GM21423 (cell line): Measurements from ENCODE around the gene HIC1.

Experiments
- ATAC-seq: cut with Tn5 transposase; IDR thresholded peaks from one replicate; pipeline ENCODE4 v1.9.1; 2021; ENCODE audit warnings: mild to moderate bottlenecking, moderate library complexity; ENCODE audit not compliant: unreplicated experiment

HIC1 gene

DNA sequence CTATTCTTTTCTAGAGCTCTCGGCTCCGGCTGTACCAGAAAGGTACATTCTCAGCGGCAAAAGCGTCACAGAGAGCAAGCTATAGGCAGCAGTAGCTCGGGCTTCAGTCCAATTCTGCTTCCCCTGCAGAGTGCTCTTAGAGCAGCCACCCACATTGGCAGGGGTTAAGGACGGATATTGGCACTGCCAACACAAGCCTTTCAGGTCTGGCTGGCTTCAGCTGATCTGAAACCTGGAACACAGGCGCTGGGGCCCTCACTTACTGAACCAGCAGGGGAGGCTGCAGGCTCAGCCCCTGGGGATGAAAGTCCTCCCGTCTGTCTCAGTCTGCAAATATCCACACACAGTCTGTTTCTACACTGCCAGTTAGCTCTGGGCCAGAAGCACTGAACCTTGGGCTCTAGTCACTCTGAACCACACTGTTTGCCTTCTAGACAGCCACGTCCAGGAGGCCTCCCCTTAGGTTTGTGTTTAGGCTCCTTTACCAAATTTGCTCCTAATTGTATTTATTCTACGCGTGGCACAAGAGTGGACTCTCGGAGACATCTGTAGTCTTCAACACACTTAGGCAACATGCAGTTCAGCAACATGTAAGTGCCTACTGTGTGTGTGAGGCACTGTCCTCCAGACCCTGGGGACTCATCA lies 40.1 kb downstream of the HIC1 start:
- ATAC-seq, result no peak

DNA sequence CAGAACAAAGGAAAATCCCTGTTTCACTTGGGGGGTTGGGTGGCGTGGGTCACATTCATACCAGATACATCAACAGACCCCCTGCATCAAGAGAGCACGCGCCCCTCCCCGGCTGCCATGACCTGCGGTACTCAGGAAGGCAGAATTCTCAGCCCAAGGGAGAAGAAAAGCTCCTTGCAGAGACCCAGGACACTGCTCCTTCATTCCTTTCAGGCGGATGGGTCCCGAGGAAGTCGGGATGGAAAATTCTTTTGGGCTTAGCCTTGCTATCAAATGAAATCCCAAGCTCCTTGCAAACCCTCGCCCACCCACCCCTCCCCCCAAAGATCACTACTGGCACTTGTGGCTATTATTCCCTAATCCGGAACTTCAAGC lies 40.6 kb downstream of the HIC1 start:
- no peak for ATAC-seq

DNA sequence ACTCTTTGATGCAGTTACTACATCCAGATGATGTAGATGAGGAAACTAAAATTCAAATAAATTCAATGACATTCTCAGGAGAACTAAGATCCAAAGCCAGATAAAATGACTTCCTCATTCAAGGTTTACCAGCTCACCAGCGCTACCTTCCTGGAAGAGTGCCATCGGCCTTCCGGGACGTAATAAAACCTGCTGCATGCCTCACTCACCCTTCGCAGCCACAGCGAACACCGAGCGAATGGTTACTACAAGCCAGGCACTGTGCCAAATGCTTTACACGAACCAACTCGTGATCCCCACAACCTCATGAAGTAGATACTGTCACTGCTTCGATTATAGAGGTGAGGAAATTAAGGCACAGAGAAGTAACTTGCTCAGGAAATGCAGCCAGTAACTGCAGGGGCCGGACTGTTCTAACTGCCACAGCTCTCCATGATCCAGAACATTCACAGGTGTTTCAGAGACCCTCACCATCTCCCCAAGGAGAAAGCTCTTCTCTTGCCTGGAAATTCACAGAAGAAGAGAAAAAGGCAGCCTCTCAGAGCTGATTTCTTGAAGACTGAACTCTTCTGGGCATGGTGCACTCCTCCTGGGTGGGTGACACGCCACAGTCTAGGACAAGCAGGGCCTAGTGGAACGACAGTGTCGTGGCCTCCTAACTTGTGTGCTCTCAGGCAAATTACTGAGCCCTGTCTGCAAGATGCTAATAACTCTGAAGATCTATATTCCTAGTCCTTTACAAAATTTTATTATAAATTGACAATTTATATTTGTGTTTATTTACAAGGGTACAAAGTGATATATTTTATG lies 46.8 kb downstream of the HIC1 start:
- ATAC-seq, result no peak

DNA sequence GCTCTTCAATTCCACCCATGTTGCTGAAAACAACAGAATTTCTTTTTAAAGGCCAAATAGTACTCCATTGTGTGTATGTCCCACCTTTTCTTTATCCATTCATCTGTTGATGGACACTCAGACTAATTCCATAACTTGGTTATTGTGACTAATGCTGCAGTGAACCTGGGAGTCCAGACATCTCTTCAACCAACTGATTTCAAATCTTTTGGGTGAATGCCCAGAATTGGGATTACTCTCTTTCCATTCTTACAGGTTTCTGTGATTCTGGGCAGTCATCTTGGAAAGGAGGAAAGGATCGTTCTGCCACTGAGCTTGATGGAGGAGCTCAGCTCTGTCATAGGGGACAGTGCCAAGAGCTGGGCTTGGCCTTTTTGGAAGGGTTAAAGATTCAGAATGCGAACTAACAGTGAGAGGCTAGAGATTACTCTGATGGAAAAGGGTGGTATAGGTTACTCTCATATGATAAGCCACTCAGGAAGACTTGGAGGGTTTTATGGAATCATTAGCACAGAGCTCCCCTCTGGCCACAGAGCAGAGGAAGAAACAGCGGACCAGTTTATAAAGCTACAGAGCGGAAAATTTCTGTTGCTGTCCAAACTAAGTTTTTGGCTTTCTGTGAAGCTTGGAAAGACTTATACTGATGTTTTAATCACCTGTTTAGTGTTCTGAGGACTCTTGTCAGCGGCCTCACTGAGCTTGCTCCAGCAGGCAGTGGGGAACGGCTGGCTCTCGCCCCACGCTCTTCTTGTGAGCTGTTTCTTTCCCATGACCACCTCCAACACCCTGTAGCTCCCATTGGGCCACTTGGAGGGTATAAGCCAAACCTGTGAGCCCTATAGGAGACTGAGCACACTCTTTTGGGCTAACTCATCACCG lies 48.3 kb downstream of the HIC1 start:
- ATAC-seq, result no peak

DNA sequence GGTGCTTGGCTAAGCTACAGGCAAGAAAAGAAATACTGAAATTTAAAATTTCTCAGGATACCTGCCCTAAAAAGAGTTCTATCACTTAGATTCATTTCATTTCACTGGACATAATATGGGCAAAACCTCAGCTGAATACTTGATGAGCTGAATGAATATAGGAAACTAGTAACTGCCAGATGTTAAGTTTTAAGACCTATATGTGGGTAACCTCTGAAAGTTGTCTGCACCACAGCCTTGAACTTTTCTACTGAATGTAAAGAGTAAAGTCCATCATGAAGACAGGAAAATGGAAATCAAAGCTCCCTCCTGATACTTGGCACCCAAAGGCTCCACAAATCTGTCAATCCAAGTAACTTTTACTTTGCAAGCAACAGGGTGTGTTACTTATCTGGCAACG lies 50.8 kb downstream of the HIC1 start:
- ATAC-seq, result no peak

DNA sequence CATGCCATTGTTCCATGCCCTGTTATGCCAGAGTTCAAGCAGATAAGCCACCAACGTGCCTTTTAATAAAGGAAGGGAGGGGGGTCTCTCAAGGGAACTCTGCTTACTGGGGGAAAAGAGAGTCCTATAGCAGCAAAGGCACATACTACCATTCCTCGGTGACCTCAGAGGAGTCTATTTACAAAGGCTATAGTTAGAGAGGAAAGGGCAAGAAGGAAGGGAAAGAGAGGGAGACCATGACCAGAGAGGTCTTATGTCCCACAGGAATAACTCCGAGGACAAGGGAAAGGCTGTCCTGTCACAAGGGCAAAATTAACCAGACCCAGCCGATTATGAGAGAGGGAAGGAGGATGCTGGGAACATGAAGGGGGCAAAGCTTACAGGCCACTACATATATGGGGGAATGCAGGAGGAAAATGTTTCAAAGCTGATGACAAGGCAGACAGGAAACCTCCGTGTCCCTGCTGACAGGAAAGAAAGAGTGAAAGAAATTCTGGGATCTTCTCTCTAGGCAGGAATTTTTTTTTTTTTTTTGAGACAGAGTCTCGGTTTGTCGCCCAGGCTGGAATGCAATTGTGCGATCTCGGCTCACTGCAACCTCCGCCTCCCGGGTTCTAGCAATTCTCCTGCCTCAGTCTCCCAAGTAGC lies 51.5 kb downstream of the HIC1 start:
- ATAC-seq, result no peak

DNA sequence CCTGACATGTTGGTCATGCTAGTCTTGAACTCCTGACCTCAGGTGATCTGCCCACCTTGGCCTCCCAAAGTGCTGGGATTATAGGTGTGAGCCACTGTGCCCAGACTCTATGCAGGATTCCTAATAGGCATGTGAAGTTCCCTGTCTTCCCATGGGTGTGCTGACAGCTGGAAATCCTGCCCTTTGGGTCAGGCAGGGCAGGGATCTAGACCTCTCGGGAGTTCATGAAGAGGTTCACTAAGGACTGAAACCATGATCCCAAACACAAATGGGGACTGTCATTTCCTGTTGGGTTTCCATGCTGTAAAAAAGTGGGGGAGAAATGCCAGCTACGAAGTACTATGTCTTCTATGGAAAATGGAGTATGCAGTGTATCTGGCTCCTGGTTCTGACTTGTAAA lies 52.1 kb downstream of the HIC1 start:
- ATAC-seq, result no peak

DNA sequence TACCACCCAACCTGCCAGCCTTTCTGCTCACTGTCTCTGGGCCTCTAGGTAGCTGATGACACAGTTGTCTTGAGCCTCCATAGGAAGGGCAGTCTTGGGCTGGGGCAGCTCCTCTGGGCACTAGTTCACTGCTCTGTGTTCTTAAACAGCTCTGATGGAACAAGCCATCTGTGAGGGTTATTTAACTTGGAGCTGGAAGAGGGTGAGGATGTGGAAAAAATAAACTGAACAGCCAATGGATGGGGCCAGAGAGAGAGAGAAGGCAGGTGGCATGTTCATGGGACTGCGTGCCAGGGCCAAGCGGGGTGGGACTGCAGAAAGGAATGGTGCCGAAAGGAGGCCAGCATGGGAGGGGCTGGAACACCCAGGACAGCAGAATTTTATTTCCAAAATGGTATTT lies 52.6 kb downstream of the HIC1 start:
- ATAC-seq, result no peak

DNA sequence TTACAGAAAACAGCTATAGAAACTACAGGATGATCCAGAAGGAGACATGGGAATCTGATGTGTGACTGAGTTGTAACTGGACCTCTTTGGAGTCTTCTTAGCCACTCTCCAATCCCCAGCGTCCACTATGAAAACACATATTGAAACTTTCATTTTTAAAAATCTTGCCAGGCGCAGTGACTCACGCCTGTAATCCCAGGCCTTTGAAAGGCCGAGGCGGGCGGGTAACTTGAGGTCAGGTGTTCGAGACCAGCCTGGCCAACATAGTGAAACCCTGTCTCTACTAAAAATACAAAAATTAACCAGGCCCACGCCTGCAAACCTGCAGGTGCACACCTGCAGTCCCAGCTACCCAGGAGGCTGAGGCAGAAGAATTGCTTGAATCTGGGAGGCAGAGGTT lies 53.3 kb downstream of the HIC1 start:
- ATAC-seq, result no peak

DNA sequence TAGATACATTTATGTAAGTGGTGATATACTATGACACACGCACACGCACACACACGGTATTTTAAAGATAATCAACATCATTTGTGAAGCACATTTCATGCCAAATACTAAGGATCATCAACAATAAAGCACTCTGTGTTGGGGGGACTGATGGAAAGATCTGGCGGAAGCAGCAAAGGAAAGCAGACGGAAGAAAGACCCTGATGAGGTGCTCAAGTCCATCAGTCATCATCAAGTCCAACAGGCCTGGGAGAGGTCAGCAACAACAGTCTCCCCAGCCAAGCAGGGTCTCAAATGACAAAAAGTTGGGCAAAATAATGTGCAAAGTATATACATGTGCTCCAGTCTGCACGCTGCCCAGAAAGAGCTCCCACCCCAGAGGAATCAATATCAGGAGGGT lies 55.5 kb downstream of the HIC1 start:
- no peak for ATAC-seq

DNA sequence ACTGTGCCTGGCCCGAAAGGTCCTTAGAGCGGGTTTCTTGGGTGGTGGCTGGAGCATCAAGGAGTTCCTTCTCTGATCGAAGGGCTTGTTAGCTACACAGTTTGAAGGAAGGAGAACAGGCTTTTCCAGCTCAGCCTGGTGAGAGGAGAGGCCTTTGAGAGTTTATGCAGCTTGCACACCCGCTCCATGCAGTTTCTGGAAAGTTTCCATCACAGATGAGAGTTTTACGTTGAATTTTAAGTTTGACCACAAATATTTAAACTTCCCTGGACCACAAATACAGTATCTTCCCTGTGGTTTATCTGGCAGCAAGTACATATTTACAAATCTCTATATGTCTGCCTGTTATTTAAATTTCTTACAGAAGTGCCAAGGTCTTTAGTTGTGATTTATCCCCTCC lies 56.8 kb downstream of the HIC1 start:
- ATAC-seq, result no peak
